GM20431 (cell line): ENCODE data around the gene TMEM258.

Experiments
- in situ Hi-C: fragments of 300-500 bp; cut with MseI, MboI; formaldehyde crosslinking; loops from one replicate; pipeline ENCODE4 v1.15.0; 2020; ENCODE audit warnings: low sequenced_read_pairs; ENCODE audit not compliant: unreplicated experiment

The TMEM258 gene

GRCh38 chr11:61826930-61827570 lies 34.7 kb upstream of the TMEM258 start:
- in situ Hi-C loops = no loop called here

GRCh38 chr11:61820174-61820573 lies 27.8 kb upstream of the TMEM258 start:
- in situ Hi-C loops = no loop called here

GRCh38 chr11:61817471-61818202 lies 25.2 kb upstream of the TMEM258 start:
- in situ Hi-C loops = no loop called here

GRCh38 chr11:61816736-61817455 lies 24.5 kb upstream of the TMEM258 start, which contains the start of gene FADS1:
Gene FADS1 (minus strand): TSS chr11:61817003. CDS start chr11:61816929, 74 bp downstream.
- in situ Hi-C loops = no loop called here

- in situ Hi-C loops = no loop called here
Measured at GRCh38 chr11:61815790-61816735, 23.7 kb upstream of the TMEM258 start.

- in situ Hi-C loops = no loop called here
Measured at GRCh38 chr11:61814958-61815789, 22.8 kb upstream of the TMEM258 start.

GRCh38 chr11:61814247-61814957 lies 22.0 kb upstream of the TMEM258 start:
- in situ Hi-C loops = no loop called here

- in situ Hi-C loops = no loop called here
Measured at GRCh38 chr11:61812736-61813411, 20.5 kb upstream of the TMEM258 start.

GRCh38 chr11:61811831-61812230 lies 19.4 kb upstream of the TMEM258 start:
- in situ Hi-C loops = no loop called here

- in situ Hi-C loops = no loop called here
Measured at GRCh38 chr11:61810671-61811175, 18.3 kb upstream of the TMEM258 start.

GRCh38 chr11:61806785-61807184 lies 14.4 kb upstream of the TMEM258 start:
- in situ Hi-C loops = no loop called here

GRCh38 chr11:61805146-61805545 lies 12.7 kb upstream of the TMEM258 start:
- in situ Hi-C loops = no loop called here

- in situ Hi-C loops = no loop called here
Measured at GRCh38 chr11:61803889-61804647, 11.7 kb upstream of the TMEM258 start.

GRCh38 chr11:61802605-61803004 lies 10.2 kb upstream of the TMEM258 start:
- in situ Hi-C loops = no loop called here

GRCh38 chr11:61800331-61801281 lies 8.2 kb upstream of the TMEM258 start:
- in situ Hi-C loops = no loop called here
